ENCODE results near the gene ANO6. TPM values are rescaled to one million over a fixed set of nuclear protein-coding genes. Genes with fewer than 3 reads are reported as not detected.

Gene ANO6
- total RNA-seq: 24.9 and 28.9 TPM in 2 replicates

DNA sequence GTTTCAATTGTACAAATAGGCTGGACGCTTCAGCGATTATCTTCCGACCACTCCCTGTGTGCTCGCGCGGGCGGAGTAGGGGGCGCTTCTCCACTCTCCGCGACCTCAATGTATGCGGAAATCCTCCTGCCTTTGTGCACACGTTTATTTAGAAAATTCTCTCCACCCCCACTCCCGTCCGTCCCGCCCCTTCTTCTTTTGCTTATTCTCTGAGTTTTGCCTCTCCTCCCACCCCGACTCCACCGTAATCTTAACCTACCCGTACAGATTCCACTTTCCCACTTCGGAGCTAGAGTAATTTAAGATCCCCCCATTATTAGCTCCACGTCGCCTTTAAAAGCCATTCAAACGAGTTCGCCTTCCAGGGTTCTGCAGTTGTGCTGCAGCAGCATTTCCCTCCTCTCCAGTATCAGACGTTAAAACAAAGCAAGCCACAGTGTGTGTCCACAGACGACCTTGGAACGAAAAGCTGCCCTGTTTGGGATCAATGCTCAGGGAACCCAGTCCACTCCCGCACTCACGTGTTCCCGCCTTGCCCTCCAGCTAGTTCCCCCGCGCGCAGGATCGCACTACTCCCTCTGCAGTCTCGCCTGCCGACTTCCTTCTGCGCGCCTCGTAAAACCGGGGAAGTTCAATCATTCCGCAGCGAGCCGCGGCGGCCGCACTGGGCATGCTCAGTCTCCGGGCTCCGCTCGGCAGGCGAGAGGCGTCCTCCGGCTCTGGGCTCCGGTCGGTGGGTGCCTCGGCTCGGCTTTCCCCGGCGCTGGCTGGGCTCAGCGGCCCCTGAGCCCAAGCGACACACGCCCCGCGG lies at the start of gene ANO6:
Gene ANO6, plus strand, starts transcription at position 677 of the 811 bp plus-strand sequence. CDS start 227 bp downstream, outside the sequence.

Other genes starting within 250 kb of the ANO6 start
- 0.09 TPM in 1 of 2 replicates, not detected in the other for gene DBX2, start 165.0 kb upstream of the ANO6 start, total RNA-seq